Stomach (tissue), 9 donors: ENCODE results near the gene FAIM2. TPM values are rescaled to one million over a fixed set of nuclear protein-coding genes. Genes with fewer than 3 reads are reported as not detected.

Experiments used
- DNase-seq, 2 donors: peaks; one replicate each; pipeline versions ENCODE4 v3.0.0 to v3.0.0-alpha.2; 2013 to 2019
- H3K27ac ChIP-seq, 5 donors: fragments of 200-600 bp in 4 of 5; sonication (generic) in 4 of 5; one replicate each; pipeline ENCODE4 v1.5.1; 2013 to 2019; ENCODE audit warnings: mild to moderate bottlenecking in 1 of 5, moderate library complexity in 1 of 5
- H3K27me3 ChIP-seq, 3 donors: fragments of 200-600 bp; sonication (generic); one replicate each; pipeline ENCODE4 v1.5.1; 2017 to 2019; ENCODE audit warnings: mixed run types in 1 of 3
- H3K36me3 ChIP-seq, 4 donors: fragments of 200-600 bp; sonication (generic); 1 replicate in 3 of 4; 2 replicates in 1 of 4; pipeline ENCODE4 v1.5.1; 2016 to 2019
- H3K4me1 ChIP-seq, 4 donors: fragments of 200-600 bp; sonication (generic); one replicate each; pipeline ENCODE4 v1.5.1; 2016 to 2019
- H3K4me3 ChIP-seq, 4 donors: fragments of 200-600 bp; sonication (generic) in 3 of 4; one replicate each; pipeline ENCODE4 v1.5.1; 2016 to 2019; ENCODE audit warnings: mild to moderate bottlenecking in 1 of 4
- H3K9me3 ChIP-seq, 4 donors: fragments of 200-600 bp; sonication (generic); one replicate each; pipeline ENCODE4 v1.5.1; 2016 to 2019
- CTCF ChIP-seq, 7 experiments: fragments of 450-650 bp in 4 of 7; fragments of 200-600 bp in 3 of 7; sonication (generic) in 3 of 7; IDR thresholded peaks; one replicate each; pipeline ENCODE4 v1.5.1; 2016 to 2019; ENCODE audit warnings: antibody characterized with exemption in 7 of 7, control low read depth in 2 of 7, mild to moderate bottlenecking in 1 of 7
- EP300 ChIP-seq: sonication (generic); formaldehyde crosslinking; IDR thresholded peaks from one replicate; pipeline ENCODE4 v1.6.1; 2017; ENCODE audit warnings: antibody characterized with exemption
- POLR2A ChIP-seq, 4 donors: fragments of 450-650 bp; IDR thresholded peaks; one replicate each; pipeline ENCODE4 v1.6.1; 2016; ENCODE audit warnings: antibody characterized with exemption in 4 of 4, control low read depth in 2 of 4, mild to moderate bottlenecking in 1 of 4, moderate library complexity in 1 of 4
- POLR2AphosphoS5 ChIP-seq, 3 donors: sonication (generic); formaldehyde crosslinking; IDR thresholded peaks; one replicate each; pipeline ENCODE4 v1.6.1; 2016; ENCODE audit warnings: antibody characterized with exemption in 3 of 3
- WGBS, 5 donors: extraction: QIAGEN DNeasy Blood & Tissue Kit in 3 of 5; methylation state at CpG; one replicate each; pipeline versions ENCODE4 v1.1.5 to v1.1.7; 2013 to 2018; 5-methylcytosine and 5-hydroxymethylcytosine counted together
- intact Hi-C: fragments of 100-400 bp; cut with DNase I; formaldehyde crosslinking; loops from one replicate; pipeline ENCODE4 v1.15.1; 2023; ENCODE audit warnings: low total_unique reads
- polyA plus RNA-seq, 3 donors: library from polyadenylated mRNA; stranded (reverse); fragments of 200-250 nt; gene quantifications; one replicate each; pipeline ENCODE4 v1.2.3, GENCODE V29; 2013
- total RNA-seq, 5 donors: library from RNA; depleted of rRNA; stranded (reverse); fragments of >200 nt; gene quantifications; one replicate each; pipeline versions ENCODE4 v1.1.0 to v1.2.3, GENCODE V29; 2014 to 2016
- donor health status: healthy with polysubstance abuse.
- donor health status: Bipolar disorder and iron deficiency.
- donor health status: healthy.

FAIM2 gene
- total and polyA plus RNA-seq, 8 donors: 1.1 to 44.6 (median 2.0) TPM

GRCh38 chr12:49933796-49934195, 30.1 kb upstream of the FAIM2 start:
- H3K27me3 ChIP-seq: peaks cover 0 to 7% (median 0%) of the 10 kb centered on the region in 3 donors
- WGBS, 5 donors: 77 to 86% (median 82%) methylated on average over 5 of the region's 5 CpGs
- H3K27ac ChIP-seq: no peak overlapping the region
- intact Hi-C loops: no loop called here
- no peaks in the 10 kb centered on the region for H3K9me3 ChIP-seq
- TF ChIP-seq EP300 (no peak), POLR2AphosphoS5 (IDR thresholded peaks at IDR 0.05) (no peak), CTCF (IDR thresholded peaks at IDR 0.05) (no peak), POLR2A (IDR thresholded peaks at IDR 0.05) (no peak)
- DNase-seq: no peak
- H3K36me3 ChIP-seq: no peaks in the 10 kb centered on the region
- peaks cover 0 to 7% (median 0%) of the 10 kb centered on the region in 4 donors for H3K4me1 ChIP-seq
- no peak overlapping the region for H3K4me3 ChIP-seq

GRCh38 chr12:49932533-49933130, 28.9 kb upstream of the FAIM2 start:
- H3K4me3 ChIP-seq: no peak overlapping the region
- no peak for DNase-seq
- intact Hi-C loops: no loop called here
- H3K27ac ChIP-seq: no peak overlapping the region
- WGBS, 5 donors: 78 to 88% (median 82%) methylated on average over 8 of the region's 8 CpGs
- no peaks in the 10 kb centered on the region for H3K9me3 ChIP-seq
- no peak for TF ChIP-seq POLR2A (IDR thresholded peaks at IDR 0.05)
- no peak for TF ChIP-seq POLR2AphosphoS5 (IDR thresholded peaks at IDR 0.05)
- H3K4me1 ChIP-seq: no peaks in the 10 kb centered on the region
- H3K36me3 ChIP-seq: no peaks in the 10 kb centered on the region
- peaks cover 0 to 7% (median 0%) of the 10 kb centered on the region in 3 donors for H3K27me3 ChIP-seq

- DNase-seq: no peak
- Histone ChIP-seq H3K9me3 (no peaks in the 10 kb centered on the region), H3K4me3 (no peak overlapping the region), H3K36me3 (no peaks in the 10 kb centered on the region), H3K27me3 (peaks cover 0 to 7% (median 0%) of the 10 kb centered on the region in 3 donors), H3K4me1 (no peaks in the 10 kb centered on the region), H3K27ac (no peak overlapping the region)
- WGBS, 5 donors: 68 to 96% (median 74%) methylated on average over 5 to 7 of the region's 7 CpGs
- TF ChIP-seq EP300: no peak
- no peak for TF ChIP-seq CTCF (IDR thresholded peaks at IDR 0.05)
- no peak for TF ChIP-seq POLR2AphosphoS5 (IDR thresholded peaks at IDR 0.05)
- no peak for TF ChIP-seq POLR2A (IDR thresholded peaks at IDR 0.05)
- intact Hi-C loops: no loop called here
Observed at GRCh38 chr12:49932023-49932422, 28.3 kb upstream of the FAIM2 start.

GRCh38 chr12:49930515-49931288, 27.0 kb upstream of the FAIM2 start:
- WGBS, 5 donors: 60 to 71% (median 66%) methylated on average over 3 of the region's 3 CpGs
- no peak for DNase-seq
- H3K9me3 ChIP-seq: no peaks in the 10 kb centered on the region
- no peaks in the 10 kb centered on the region for H3K4me1 ChIP-seq
- TF ChIP-seq POLR2AphosphoS5 (IDR thresholded peaks at IDR 0.05) (no peak), POLR2A (IDR thresholded peaks at IDR 0.05) (no peak), EP300 (no peak), CTCF (IDR thresholded peaks at IDR 0.05) (no peak)
- H3K27me3 ChIP-seq: peaks cover 0 to 7% (median 0%) of the 10 kb centered on the region in 3 donors
- H3K36me3 ChIP-seq: no peaks in the 10 kb centered on the region
- no peak overlapping the region for H3K27ac ChIP-seq
- intact Hi-C loops: no loop called here
- no peak overlapping the region for H3K4me3 ChIP-seq
